ENCODE measurements around the gene EDIL3.

DNA sequence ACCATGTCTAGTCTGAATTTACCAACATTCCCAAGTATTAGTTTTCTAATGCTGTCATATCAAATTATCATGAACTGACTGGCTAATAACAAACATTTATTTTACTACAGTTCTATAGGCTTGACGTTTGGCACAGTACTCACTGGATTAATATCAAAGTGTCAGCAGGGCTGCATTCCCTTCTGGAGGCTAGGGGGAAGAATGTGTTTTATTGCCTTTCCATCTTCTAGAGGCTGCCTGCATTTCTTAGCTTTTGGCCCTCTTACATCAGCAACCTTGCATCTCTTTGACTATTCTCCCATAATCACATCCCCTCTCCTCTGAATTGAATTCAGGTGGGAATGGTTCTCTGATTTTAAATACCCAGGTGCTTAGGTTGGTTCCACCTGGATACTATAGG lies 84.7 kb downstream of the EDIL3 start:
- TF ChIP-seq POLR2AphosphoS5 (IDR thresholded peaks at IDR 0.05; ENCODE audit: borderline replicate concordance, low read depth, low read length) (no peak), EZH2 (IDR thresholded peaks at IDR 0.05) (no peak), FOXP2 (optimal IDR thresholded peaks at IDR 0.05; ENCODE audit: control extremely low read depth, extremely low read length, insufficient read depth) (no peak)
